KOPT-K1 (cell line): ENCODE data around the gene CDIP1.
A peak's percentile ranks its signal among the peaks of the same experiment; 100 is the strongest.

ENCODE experiments used
- H3K27ac ChIP-seq: fragments of 200-600 bp; sonication (generic); 2 replicates; pipeline ENCODE4 v1.5.1; 2016; ENCODE audit warnings: antibody characterized with exemption, mild to moderate bottlenecking, low read depth, low read length; ENCODE audit not compliant: poor library complexity, severe bottlenecking
- H3K36me3 ChIP-seq: fragments of 200-600 bp; sonication (generic); 2 replicates; pipeline ENCODE4 v1.5.1; 2017; ENCODE audit warnings: antibody characterized with exemption, mild to moderate bottlenecking, low read length, moderate library complexity; ENCODE audit not compliant: insufficient read depth
- H3K9me3 ChIP-seq: fragments of 200-600 bp; sonication (generic); 2 replicates; pipeline ENCODE4 v1.5.1; 2017; ENCODE audit warnings: antibody characterized with exemption, low read length, mild to moderate bottlenecking; ENCODE audit not compliant: insufficient read depth, poor library complexity, severe bottlenecking

CDIP1 gene

DNA sequence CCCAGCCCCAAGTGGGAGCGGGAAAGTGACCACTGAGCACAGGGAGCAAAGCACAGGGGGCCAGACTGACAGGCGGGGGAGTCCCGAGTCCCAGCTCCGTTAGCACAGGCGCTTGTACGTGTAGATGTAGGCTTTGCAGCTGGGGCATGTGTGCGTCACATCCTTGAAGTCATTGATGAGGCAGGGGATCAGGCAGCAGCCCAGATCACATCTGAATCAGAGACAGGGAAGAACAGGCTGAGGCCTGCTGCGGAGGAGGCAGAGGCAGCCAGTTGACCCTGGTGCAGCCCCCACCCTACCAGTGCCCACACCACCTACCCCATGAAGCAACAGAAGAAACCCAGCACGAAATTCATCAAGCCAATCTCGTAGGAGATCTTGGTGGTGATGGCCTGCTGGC, 26.1 kb downstream of the CDIP1 start:
- H3K36me3 ChIP-seq = peaks cover 63% of the 10 kb centered on the region
- no peaks in the 10 kb centered on the region for H3K9me3 ChIP-seq
- no peak overlapping the region for H3K27ac ChIP-seq

DNA sequence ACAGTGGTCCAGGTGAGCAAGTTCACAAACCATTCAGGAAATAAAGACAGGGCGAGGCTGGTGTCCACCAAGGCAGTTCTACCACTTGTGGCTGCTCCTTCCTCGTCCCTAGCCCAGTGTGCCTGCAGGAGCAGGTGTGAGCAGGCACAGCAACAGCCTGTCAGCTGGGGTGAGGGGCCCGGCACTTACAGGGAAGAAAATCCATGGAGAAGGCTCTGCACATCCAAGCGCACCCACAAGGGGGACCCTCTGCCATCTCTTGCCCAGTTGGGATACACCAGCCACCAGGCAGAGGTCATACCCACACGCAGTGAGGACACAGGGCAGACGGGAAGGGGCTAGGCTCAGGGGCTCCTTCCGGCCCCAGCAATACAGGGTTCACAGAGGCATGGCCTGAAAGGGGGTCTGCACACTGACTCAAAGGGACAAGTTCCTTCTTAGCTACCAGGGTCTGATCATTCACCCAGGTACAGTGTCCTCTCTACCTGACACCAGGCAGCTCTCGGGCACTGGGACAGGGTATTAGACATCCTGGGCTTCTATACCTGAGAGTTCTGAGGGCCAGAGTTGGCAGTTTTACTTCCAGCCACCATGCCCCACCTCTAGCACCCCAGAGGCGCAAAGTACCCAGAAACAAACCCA, 27.0 kb downstream of the CDIP1 start:
- no peak overlapping the region for H3K27ac ChIP-seq

DNA sequence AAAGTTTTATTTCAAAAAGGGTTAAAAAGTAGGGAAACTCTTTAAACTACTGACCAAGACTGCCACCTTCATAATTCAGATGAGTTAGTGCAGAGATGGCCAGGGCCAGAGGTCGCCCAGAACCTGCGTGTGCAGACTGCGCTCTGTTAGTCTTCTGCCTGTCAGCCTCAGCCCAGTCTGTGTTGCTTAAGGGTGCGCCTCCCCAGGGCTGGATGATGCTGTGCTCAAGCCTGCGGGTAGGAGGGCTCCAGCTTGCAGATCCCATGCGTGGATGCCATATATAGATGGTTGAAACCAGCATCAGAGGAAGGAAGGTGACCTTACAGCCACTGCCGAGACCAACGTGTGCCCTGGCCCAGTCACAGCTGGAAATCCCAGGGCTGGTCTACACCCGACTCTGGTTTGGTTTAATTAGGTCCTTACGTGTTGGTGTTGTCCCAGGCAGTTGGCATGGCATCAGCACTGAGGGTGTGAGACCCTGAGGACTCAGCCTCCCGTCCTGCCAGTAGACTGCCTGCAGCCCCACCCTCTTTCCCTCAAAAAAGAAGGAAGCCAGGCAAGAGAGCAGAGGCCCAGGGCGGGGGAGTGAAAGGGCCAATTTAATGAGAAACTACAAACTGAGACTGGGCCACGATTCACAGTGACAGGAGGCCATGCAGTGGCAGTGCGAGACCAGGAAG, 27.7 kb downstream of the CDIP1 start:
- Histone ChIP-seq H3K36me3 (peaks cover 78% of the 10 kb centered on the region), H3K9me3 (no peaks in the 10 kb centered on the region), H3K27ac (no peak overlapping the region)

More for the DNA sequence above, 27.0 kb downstream of the CDIP1 start:
- Histone ChIP-seq H3K36me3 (peaks cover 72% of the 10 kb centered on the region), H3K9me3 (no peaks in the 10 kb centered on the region)

DNA sequence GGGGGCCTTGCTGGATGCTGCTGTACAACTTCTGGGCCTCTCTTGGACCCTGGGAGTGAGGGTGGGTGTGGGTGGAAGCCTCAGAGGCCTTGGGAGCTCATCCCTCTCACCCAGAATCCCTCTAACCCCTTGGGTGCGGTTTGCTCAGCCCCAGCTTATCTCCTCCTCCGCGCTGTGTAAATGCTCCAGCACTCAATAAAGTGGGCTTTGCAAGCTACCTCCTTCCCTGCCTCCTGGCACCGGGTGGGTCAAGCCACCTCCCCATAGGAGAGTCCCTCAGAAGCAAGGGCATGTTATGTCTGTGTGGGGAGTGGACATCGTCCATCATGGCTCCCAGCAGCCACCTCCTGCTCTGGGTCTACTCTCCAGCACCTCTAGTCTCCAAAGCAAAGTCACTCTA, 28.4 kb downstream of the CDIP1 start:
- Histone ChIP-seq H3K9me3 (no peaks in the 10 kb centered on the region), H3K27ac (no peak overlapping the region), H3K36me3 (peaks cover 78% of the 10 kb centered on the region)

DNA sequence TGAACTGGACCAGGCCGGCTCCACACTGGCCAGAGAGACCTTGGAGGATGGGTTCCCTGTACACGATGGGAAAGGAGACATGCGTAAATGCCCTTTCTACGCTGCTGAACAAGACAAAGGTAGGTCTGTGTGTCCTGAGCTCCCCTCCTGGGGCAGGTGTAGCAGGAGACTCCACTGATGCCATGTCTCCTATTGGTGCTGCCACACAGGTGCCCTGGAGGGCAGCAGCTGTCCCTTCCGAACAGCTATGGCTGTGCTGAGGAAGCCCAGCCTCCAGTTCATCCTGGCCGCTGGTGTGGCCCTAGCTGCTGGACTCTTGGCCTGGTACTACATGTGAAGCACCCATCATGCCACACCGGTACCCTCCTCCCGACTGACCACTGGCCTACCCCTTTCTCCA, 29.2 kb downstream of the CDIP1 start:
- Histone ChIP-seq H3K9me3 (no peaks in the 10 kb centered on the region), H3K36me3 (peaks cover 78% of the 10 kb centered on the region), H3K27ac (no peak overlapping the region)

DNA sequence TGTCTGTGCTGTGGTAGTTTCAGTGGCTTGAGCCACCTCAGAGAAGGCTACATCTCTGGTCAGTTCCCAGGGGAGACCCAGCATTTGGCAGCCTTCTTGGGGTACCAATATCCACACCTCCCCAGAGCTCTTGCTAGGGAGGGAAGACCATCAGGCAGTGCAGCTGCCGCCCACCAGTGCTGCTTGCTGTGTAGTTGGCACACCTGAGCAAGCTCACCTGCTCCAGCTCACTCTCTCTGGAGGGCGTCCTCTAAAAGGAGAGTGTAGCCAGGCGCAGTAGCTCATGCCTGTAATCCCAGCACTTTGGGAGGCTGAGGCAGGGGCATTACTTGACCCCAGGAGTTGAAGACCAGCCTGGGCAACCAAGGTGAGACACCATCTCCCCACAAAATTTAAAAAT, 29.8 kb downstream of the CDIP1 start:
- Histone ChIP-seq H3K36me3 (peaks cover 76% of the 10 kb centered on the region), H3K27ac (no peak overlapping the region), H3K9me3 (no peaks in the 10 kb centered on the region)

DNA sequence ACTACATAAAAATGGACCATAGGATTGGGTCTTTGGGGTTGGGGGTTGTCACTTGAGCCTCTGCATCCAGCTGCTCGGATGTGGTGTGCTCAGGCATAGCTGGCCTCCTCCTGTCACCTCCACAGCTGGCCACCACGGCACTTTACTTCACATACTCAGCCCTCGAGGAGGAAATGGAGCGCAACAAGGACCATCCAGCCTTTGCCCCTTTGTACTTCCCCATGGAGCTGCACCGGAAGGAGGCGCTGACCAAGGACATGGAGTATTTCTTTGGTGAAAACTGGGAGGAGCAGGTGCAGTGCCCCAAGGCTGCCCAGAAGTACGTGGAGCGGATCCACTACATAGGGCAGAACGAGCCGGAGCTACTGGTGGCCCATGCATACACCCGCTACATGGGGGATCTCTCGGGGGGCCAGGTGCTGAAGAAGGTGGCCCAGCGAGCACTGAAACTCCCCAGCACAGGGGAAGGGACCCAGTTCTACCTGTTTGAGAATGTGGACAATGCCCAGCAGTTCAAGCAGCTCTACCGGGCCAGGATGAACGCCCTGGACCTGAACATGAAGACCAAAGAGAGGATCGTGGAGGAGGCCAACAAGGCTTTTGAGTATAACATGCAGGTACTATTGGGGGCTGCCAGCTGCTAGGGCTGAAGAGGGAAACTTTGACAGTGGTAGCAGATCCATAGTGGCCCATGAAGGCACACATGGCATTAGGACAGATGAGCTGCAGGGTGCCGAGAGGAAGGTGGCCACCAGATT, 30.8 kb downstream of the CDIP1 start:
- Histone ChIP-seq H3K36me3 (peaks cover 66% of the 10 kb centered on the region), H3K27ac (no peak overlapping the region), H3K9me3 (no peaks in the 10 kb centered on the region)

DNA sequence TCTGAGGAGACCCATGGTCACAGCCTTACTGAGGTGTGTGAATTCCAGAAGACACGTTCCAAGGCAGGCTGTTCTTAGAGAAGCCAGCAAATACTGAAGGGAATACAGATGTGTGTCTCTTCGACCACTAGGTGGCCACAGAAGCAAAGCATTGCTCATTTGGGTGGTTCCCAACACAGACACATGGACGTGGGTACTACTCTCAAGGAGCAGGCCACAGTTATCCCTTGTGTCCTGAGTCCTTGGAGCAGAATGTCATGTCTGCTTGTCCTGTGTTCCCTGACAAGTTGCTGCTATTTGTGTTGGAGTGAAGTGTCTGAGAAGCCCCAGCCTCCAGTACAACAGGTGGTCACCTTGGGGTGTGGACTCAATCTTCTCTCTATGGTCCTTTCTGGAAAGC, 32.1 kb downstream of the CDIP1 start:
- no peak overlapping the region for H3K27ac ChIP-seq
- peaks cover 53% of the 10 kb centered on the region for H3K36me3 ChIP-seq
- no peaks in the 10 kb centered on the region for H3K9me3 ChIP-seq

DNA sequence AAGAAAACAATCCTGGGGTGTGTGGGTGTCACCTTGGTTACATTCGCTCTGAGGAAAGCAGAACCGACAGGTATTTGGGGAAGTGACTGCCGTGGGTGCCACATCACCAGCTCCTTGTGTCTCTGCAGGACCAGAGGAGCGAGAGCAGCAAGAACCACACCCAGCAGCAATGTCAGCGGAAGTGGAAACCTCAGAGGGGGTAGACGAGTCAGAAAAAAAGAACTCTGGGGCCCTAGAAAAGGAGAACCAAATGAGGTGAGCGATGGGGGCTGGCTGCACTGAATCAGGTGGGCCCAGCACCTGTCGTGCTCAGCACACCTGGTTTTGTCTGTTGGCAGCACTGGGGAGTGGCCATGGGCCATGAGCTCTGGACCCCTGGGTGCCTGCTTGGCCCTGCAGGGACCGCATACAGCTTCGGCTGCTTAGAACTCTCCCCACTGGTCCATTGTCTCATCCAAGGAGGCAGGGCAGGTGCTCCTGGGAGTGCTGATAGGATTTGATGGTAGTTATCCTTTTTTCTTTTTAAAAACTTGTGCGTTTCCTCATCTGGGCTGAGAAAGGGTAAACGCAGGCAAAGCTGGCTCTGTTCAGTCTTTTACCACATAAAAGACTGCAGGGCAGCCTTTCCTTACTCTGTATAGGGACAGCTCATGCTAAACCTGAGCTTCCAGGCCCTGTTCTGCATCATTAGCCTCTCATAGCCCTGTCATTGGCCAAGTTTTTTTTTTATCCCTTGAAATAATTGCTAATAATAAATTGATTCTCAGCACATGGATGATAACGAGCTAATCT, 33.0 kb downstream of the CDIP1 start:
- peak overlapping the region; percentile 50 for H3K27ac ChIP-seq
- H3K9me3 ChIP-seq = no peaks in the 10 kb centered on the region
- peaks cover 44% of the 10 kb centered on the region for H3K36me3 ChIP-seq

DNA sequence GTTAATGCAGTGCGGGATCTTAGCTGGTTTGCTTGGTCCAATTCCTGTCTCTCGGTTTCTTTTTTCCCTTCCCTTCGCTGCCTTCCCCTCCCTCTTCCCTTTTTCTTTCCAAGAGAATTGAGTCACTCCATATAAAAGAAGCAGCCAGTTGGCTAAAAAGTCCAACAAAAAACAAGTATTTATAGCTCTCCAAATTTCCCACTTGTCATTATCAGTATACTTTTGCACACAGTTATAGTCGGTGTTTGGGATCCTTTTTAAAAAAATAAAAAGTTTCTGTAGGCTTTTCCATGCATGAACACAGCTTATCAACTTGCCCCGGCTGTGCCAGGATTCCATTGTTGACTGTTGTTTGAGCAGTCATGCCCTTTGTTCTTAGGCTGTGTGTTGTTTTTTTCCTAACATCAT, 37.5 kb downstream of the CDIP1 start:
- no peak overlapping the region for H3K27ac ChIP-seq
- no peaks in the 10 kb centered on the region for H3K9me3 ChIP-seq
- peaks cover 29% of the 10 kb centered on the region; the same call in 1 of the 2 replicates for H3K36me3 ChIP-seq

DNA sequence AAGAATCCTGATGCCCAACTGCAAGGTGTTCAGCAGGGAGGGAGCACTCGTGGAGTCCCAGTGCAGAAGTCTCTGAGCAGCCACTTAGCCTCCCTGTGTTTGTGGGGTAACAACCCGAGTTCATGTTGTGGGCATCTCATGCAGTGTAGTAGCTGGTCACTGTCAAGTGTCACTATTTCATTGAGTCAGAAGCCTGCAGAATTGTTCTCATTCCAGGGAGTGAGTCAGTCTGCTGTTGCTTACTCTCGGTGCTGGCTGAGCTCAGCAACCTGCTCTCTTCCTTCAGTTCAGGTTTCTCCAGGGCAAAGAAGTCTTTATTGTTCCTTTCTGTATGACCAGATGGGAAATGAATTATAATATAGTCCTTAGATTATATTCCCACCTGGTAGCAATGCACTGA, 38.3 kb downstream of the CDIP1 start:
- Histone ChIP-seq H3K27ac (no peak overlapping the region), H3K36me3 (peaks cover 28% of the 10 kb centered on the region; the same call in 1 of the 2 replicates), H3K9me3 (no peaks in the 10 kb centered on the region)

DNA sequence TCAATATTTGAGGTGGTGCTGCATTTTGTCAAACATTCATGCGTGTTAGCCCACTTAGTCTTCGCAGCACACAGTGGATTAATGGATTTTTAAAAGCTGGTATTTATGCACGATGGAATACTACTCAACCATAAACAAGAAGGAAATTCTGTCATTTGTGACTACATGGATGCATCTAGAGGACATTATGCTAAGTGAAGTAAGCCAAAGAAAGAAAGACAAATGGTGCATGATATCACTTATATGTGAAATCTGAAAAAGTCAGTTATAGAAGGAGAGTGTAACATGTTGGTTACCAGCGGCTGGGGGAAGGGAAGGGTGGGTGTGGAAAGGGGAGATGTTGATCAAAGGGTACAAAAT, 39.4 kb downstream of the CDIP1 start:
- Histone ChIP-seq H3K27ac (no peak overlapping the region), H3K36me3 (peaks cover 28% of the 10 kb centered on the region; the same call in 1 of the 2 replicates), H3K9me3 (no peaks in the 10 kb centered on the region)

DNA sequence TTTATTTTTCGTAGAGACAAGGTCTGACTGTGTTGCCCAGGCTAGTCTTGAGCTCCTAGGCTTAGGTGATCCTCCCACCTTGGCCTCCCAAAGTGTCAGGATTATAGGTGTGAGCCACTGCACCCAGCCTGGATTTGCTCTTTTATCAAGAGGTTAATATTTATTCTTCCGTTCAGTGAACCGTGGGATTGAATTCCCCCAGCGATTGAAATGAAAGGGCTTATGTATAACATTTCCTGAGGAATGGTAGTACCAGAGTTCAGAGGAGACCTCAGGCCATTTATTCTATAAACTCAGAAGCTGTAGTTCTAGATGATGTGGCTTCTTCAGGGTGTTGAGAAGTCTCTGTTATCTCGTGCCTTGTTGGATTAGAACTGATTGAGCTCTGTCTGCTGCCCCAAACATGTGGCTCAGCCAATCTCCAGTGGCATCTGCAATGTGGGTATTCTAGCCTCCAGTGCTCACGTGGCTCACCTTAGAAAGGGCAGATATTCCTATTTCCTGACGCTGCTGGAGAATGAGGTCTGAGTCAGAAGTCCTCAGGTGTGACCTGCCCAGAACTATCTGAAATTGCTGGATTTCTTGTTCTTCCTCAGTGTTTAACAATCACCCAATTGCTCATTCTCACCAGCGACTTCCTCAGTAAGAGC, 39.9 kb downstream of the CDIP1 start:
- H3K36me3 ChIP-seq = peaks cover 28% of the 10 kb centered on the region; the same call in 1 of the 2 replicates
- H3K9me3 ChIP-seq = no peaks in the 10 kb centered on the region
- no peak overlapping the region for H3K27ac ChIP-seq

DNA sequence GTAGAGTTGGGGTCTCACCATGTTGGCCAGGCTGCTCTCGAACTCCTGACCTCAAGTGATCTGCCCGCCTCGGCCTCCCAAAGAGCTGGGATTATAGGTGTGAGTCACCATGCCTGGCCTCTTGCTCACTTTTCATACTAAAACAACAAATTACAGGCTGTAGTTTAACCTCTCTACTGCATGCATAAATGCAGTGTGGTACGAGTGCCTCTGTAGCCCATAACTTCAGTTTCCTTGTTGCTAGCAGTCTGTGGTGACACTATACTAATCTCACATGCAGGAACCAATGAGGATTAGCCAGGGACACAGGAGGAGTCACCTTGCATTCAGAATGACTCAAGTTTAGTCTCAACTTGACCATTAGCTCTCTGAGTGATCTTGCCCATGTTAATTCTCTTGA, 42.3 kb downstream of the CDIP1 start:
- Histone ChIP-seq H3K27ac (no peak overlapping the region), H3K9me3 (no peaks in the 10 kb centered on the region), H3K36me3 (peaks cover 35% of the 10 kb centered on the region)
